ENCODE measurements around the gene CDC25A. TPM values are rescaled to one million over a fixed set of nuclear protein-coding genes. Genes with fewer than 3 reads are reported as not detected.

The CDC25A gene
- total and polyA plus RNA-seq, 9 of the 15 experiments (the other 6 are each of a cell fraction or from before 2014, with no cell fraction given), result 3.4 to 61.3 (median 51.8) TPM

DNA sequence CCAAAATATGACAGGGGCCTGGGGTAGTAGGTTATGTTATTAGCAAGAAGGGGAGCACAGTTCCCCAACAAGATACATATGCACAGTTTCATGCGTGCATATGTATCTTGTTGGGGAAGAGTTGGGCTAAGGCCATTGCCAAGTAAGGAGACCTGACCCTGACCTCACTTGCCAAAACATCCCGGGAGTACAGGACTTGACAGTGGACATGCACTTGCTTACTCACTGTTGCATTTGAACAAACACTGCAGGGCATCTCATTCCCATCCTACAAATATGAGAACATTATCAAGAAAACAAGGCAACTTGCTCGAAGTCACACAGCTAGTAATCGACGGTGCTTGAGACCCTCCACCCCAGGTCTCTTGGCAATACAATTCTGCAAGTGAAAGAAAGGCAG lies 30.3 kb upstream of the CDC25A start:
- Histone ChIP-seq H2AFZ (ENCODE audit: low read depth, low read length) (no peak overlapping the region), H3K4me1 (replicated peaks in 1 of 2; ENCODE audit: control insufficient read depth in 2 of 2, insufficient read depth in 2 of 2, low read length in 2 of 2) (peaks cover 0 to 5% of the 10 kb centered on the region in 2 experiments; a peak in 3 of 5 replicates), H3K27ac (ENCODE audit: extremely low read depth, low read depth, low read length) (no peak overlapping the region), H3K9me1 (ENCODE audit: control insufficient read depth, insufficient read depth, low read length) (no peaks in the 10 kb centered on the region), H3K4me3 (no peak overlapping the region), H4K20me1 (replicated peaks; ENCODE audit: control insufficient read depth, insufficient read depth, low read length) (no peaks in the 10 kb centered on the region), H3K79me2 (ENCODE audit: control insufficient read depth, insufficient read depth, low read length) (no peaks in the 10 kb centered on the region), H3K36me3 (ENCODE audit: control insufficient read depth, insufficient read depth, low read length) (no peaks in the 10 kb centered on the region), H3K9me3 (replicated peaks; ENCODE audit: control insufficient read depth, insufficient read depth, low read depth, low read length) (no peaks in the 10 kb centered on the region), H3K27me3 (ENCODE audit: control insufficient read depth in 2 of 2, insufficient read depth in 2 of 2, low read length in 2 of 2) (no peaks in the 10 kb centered on the region; a peak in 2 of 5 replicates), H3K4me2 (ENCODE audit: insufficient read depth, low read length) (no peak overlapping the region), H3K9ac (ENCODE audit: insufficient read depth in 1 of 2, low read depth in 2 of 2, low read length in 2 of 2) (no peak overlapping the region)
- TF ChIP-seq, protein P1, sequence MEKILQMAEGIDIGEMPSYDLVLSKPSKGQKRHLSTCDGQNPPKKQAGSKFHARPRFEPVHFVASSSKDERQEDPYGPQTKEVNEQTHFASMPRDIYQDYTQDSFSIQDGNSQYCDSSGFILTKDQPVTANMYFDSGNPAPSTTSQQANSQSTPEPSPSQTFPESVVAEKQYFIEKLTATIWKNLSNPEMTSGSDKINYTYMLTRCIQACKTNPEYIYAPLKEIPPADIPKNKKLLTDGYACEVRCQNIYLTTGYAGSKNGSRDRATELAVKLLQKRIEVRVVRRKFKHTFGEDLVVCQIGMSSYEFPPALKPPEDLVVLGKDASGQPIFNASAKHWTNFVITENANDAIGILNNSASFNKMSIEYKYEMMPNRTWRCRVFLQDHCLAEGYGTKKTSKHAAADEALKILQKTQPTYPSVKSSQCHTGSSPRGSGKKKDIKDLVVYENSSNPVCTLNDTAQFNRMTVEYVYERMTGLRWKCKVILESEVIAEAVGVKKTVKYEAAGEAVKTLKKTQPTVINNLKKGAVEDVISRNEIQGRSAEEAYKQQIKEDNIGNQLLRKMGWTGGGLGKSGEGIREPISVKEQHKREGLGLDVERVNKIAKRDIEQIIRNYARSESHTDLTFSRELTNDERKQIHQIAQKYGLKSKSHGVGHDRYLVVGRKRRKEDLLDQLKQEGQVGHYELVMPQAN (IDR thresholded peaks at IDR 0.05; ENCODE audit: borderline replicate concordance), result no peak
- TF ChIP-seq ZNF24 (IDR thresholded peaks at IDR 0.05) (no peak), ZBTB9 (CRISPR knock-in tag; IDR thresholded peaks at IDR 0.05) (no peak), MTA3 (IDR thresholded peaks at IDR 0.05; ENCODE audit: borderline replicate concordance) (no peak), ZBTB11 (CRISPR knock-in tag; IDR thresholded peaks at IDR 0.05) (no peak), CBX2 (IDR thresholded peaks at IDR 0.05; ENCODE audit: insufficient read depth, low read length, poor library complexity, severe bottlenecking) (no peak)
- TF ChIP-seq, protein P2, sequence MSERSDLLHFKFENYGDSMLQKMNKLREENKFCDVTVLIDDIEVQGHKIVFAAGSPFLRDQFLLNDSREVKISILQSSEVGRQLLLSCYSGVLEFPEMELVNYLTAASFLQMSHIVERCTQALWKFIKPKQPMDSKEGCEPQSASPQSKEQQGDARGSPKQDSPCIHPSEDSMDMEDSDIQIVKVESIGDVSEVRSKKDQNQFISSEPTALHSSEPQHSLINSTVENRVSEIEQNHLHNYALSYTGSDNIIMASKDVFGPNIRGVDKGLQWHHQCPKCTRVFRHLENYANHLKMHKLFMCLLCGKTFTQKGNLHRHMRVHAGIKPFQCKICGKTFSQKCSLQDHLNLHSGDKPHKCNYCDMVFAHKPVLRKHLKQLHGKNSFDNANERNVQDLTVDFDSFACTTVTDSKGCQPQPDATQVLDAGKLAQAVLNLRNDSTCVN (CRISPR knock-in tag; IDR thresholded peaks at IDR 0.05), result no peak
- intact Hi-C loops (cut with micrococcal nuclease) (no loop called here), in situ Hi-C loops (cut with MboI) (no loop called here)
- no peak for FAIRE-seq
- no peak for ATAC-seq
- no peak for DNase-seq (ENCODE audit: extremely low read depth in 1 of 4, low spot score in 3 of 4)
- POLR2A ChIA-PET, result no interaction called here
- 2% methylated on average over 5 of the region's 5 CpGs for WGBS (ENCODE audit: insufficient coverage, low coverage, missing lambda C conversion rate)
- no TSS peak for BruUV-seq (replicated peaks)
- CTCF ChIA-PET (ENCODE audit: low intra/inter-chr PET ratio), result no interaction called here
